NT2/D1 (cell line): ENCODE results near the gene ECM2.

ENCODE experiments used
- SUZ12 ChIP-seq: IDR thresholded peaks from 2 replicates; pipeline ENCODE4 v1.6.1; 2011; ENCODE audit not compliant: insufficient read length, insufficient read depth; ENCODE audit errors: extremely low read depth
- YY1 ChIP-seq: IDR thresholded peaks from 2 replicates; pipeline ENCODE4 v1.6.1; 2011; ENCODE audit not compliant: insufficient read length, insufficient read depth
- ZNF274 ChIP-seq: IDR thresholded peaks from 2 replicates; pipeline ENCODE4 v1.6.1; 2011; ENCODE audit warnings: mild to moderate bottlenecking, low read depth, low read length

DNA sequence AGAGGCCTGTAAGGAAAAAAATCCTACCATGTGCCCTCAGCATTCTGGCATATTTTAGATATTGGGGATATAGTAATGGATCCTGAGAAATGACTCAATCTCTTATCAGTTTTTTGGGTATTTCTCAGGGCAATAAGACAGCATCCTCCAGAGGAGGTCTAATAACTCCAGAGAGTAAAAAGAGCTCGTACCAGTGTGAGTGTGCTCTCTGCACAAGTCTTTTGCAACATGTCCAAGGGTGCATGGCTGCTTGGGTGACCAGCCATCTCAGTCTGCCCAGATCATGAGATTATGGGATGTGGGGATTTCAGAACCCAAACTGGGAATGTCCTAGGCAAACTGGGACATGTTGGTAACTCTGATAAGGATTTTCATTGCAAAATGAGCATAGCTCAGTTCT, 68.7 kb downstream of the ECM2 start:
- TF ChIP-seq SUZ12: no peak
- TF ChIP-seq ZNF274: no peak
- no peak for TF ChIP-seq YY1
